ENCODE results near the gene RBMS1. TPM values are rescaled to one million over a fixed set of nuclear protein-coding genes. Genes with fewer than 3 reads are reported as not detected.
"Not testable (repeated sequence)": the region's sequence is repeated elsewhere in the genome, so short reads cannot be mapped to it uniquely, and the experiment has no call there.

The RBMS1 gene
- total RNA-seq, 2 donors from 2014 or later, result 109 to 125 TPM

- DNase-seq (ENCODE audit: low spot score), result no peak
- intact Hi-C loops (cut with DNase I), result no loop called here
Measured at GRCh38 chr2:160453111-160453820, 40.3 kb downstream of the RBMS1 start.

GRCh38 chr2:160450486-160450885 is 43.1 kb downstream of the RBMS1 start:
- intact Hi-C loops (cut with DNase I), result no loop called here

GRCh38 chr2:160448821-160449220 is 44.8 kb downstream of the RBMS1 start:
- DNase-seq (ENCODE audit: low spot score); intact Hi-C loops (cut with DNase I): not testable (repeated sequence)

More at GRCh38 chr2:160450486-160450885, 43.1 kb downstream of the RBMS1 start:
- DNase-seq (ENCODE audit: low spot score), result no peak

GRCh38 chr2:160445673-160446072 is 47.9 kb downstream of the RBMS1 start:
- intact Hi-C loops (cut with DNase I), result no loop called here
- no peak for DNase-seq (ENCODE audit: low spot score)

- DNase-seq (ENCODE audit: low spot score), result no peak
- intact Hi-C loops (cut with DNase I), result no loop called here
Measured at GRCh38 chr2:160442603-160443002, 51.0 kb downstream of the RBMS1 start.

GRCh38 chr2:160440888-160441287 is 52.7 kb downstream of the RBMS1 start:
- intact Hi-C loops (cut with DNase I), result no loop called here

GRCh38 chr2:160439038-160439437 is 54.6 kb downstream of the RBMS1 start:
- intact Hi-C loops (cut with DNase I); DNase-seq (ENCODE audit: low spot score): not testable (repeated sequence)

More at GRCh38 chr2:160440888-160441287, 52.7 kb downstream of the RBMS1 start:
- DNase-seq (ENCODE audit: low spot score), result no peak

- DNase-seq (ENCODE audit: low spot score), result no peak
- intact Hi-C loops (cut with DNase I), result no loop called here
Measured at GRCh38 chr2:160437273-160437672, 56.3 kb downstream of the RBMS1 start.

GRCh38 chr2:160434254-160434948 is 59.2 kb downstream of the RBMS1 start:
- no peak for DNase-seq (ENCODE audit: low spot score)
- intact Hi-C loops (cut with DNase I), result no loop called here

- no peak for DNase-seq (ENCODE audit: low spot score)
- intact Hi-C loops (cut with DNase I), result no loop called here
Measured at GRCh38 chr2:160433466-160434140, 60.0 kb downstream of the RBMS1 start.

- intact Hi-C loops (cut with DNase I), result no loop called here
- DNase-seq (ENCODE audit: low spot score), result no peak
Measured at GRCh38 chr2:160432633-160433032, 61.0 kb downstream of the RBMS1 start.

- DNase-seq (ENCODE audit: low spot score), result no peak
- intact Hi-C loops (cut with DNase I), result no loop called here
Measured at GRCh38 chr2:160431441-160431840, 62.2 kb downstream of the RBMS1 start.

- intact Hi-C loops (cut with DNase I), result no loop called here
- no peak for DNase-seq (ENCODE audit: low spot score)
Measured at GRCh38 chr2:160430001-160430344, 63.6 kb downstream of the RBMS1 start.

- DNase-seq (ENCODE audit: low spot score), result no peak
- intact Hi-C loops (cut with DNase I), result no loop called here
Measured at GRCh38 chr2:160429248-160430000, 64.2 kb downstream of the RBMS1 start.

GRCh38 chr2:160428405-160428763 is 65.2 kb downstream of the RBMS1 start:
- DNase-seq (ENCODE audit: low spot score), result no peak
- intact Hi-C loops (cut with DNase I), result no loop called here

- no peak for DNase-seq (ENCODE audit: low spot score)
- intact Hi-C loops (cut with DNase I), result no loop called here
Measured at GRCh38 chr2:160427629-160428404, 65.8 kb downstream of the RBMS1 start.

GRCh38 chr2:160426604-160427003 is 67.0 kb downstream of the RBMS1 start:
- no peak for DNase-seq (ENCODE audit: low spot score)
- intact Hi-C loops (cut with DNase I), result no loop called here

GRCh38 chr2:160425434-160426151 is 68.0 kb downstream of the RBMS1 start:
- no peak for DNase-seq (ENCODE audit: low spot score)
- intact Hi-C loops (cut with DNase I), result no loop called here

Measured in posterior vena cava (tissue), 2 donors.